Activated naive CD8-positive, alpha-beta T cell treated with anti-CD3 and anti-CD28 coated beads for 36 hours (primary cell): ENCODE measurements around the gene UBA6. TPM values are rescaled to one million over a fixed set of nuclear protein-coding genes. Genes with fewer than 3 reads are reported as not detected.
"Not testable (repeated sequence)": the region's sequence is repeated elsewhere in the genome, so short reads cannot be mapped to it uniquely, and the experiment has no call there.

ENCODE experiments used
- DNase-seq: peaks from one replicate; pipeline ENCODE4 v3.0.0; 2021
- H3K27ac Mint-ChIP-seq: one replicate; pipeline ENCODE4 v1.8.0; 2022; ENCODE audit warnings: mild to moderate bottlenecking, moderate library complexity, mixed read lengths
- H3K27me3 Mint-ChIP-seq: one replicate; pipeline ENCODE4 v1.8.0; 2022; ENCODE audit warnings: mild to moderate bottlenecking, mixed read lengths
- H3K36me3 Mint-ChIP-seq: one replicate; pipeline ENCODE4 v1.8.0; 2021; ENCODE audit warnings: mild to moderate bottlenecking, mixed read lengths
- H3K4me1 Mint-ChIP-seq: one replicate; pipeline ENCODE4 v1.8.0; 2021; ENCODE audit warnings: mixed read lengths
- H3K4me3 Mint-ChIP-seq: one replicate; pipeline ENCODE4 v1.8.0; 2022; ENCODE audit warnings: mild to moderate bottlenecking, moderate library complexity, mixed read lengths
- H3K9me3 Mint-ChIP-seq: one replicate; pipeline ENCODE4 v1.8.0; 2022; ENCODE audit warnings: mixed read lengths
- total RNA-seq, 2 experiments: library from RNA; stranded (reverse); gene quantifications; one replicate each; pipeline ENCODE4 v1.2.3, GENCODE V29; 2021

Gene UBA6
- total RNA-seq, 2 experiments from 2014 or later, result 74.4 to 85.6 TPM

- peaks cover 6% of the 10 kb centered on the region for H3K4me1 Mint-ChIP-seq
- no peaks in the 10 kb centered on the region for H3K27me3 Mint-ChIP-seq
- no peak for DNase-seq
- no peak overlapping the region for H3K27ac Mint-ChIP-seq
- H3K4me3 Mint-ChIP-seq, result no peak overlapping the region
- no peaks in the 10 kb centered on the region for H3K9me3 Mint-ChIP-seq
- peaks cover 27% of the 10 kb centered on the region for H3K36me3 Mint-ChIP-seq
Measured at GRCh38 chr4:67721770-67722597, 21.0 kb upstream of the UBA6 start.

- no peaks in the 10 kb centered on the region for H3K27me3 Mint-ChIP-seq
- no peaks in the 10 kb centered on the region for H3K9me3 Mint-ChIP-seq
- no peak overlapping the region for H3K27ac Mint-ChIP-seq
- peaks cover 31% of the 10 kb centered on the region for H3K36me3 Mint-ChIP-seq
- peaks cover 6% of the 10 kb centered on the region for H3K4me1 Mint-ChIP-seq
- DNase-seq, result no peak
- H3K4me3 Mint-ChIP-seq, result no peak overlapping the region
Measured at GRCh38 chr4:67721315-67721769, 20.4 kb upstream of the UBA6 start.

- Mint-ChIP-seq H3K4me1 (peaks cover 6% of the 10 kb centered on the region), H3K36me3 (peaks cover 40% of the 10 kb centered on the region), H3K9me3 (no peaks in the 10 kb centered on the region), H3K4me3 (no peak overlapping the region), H3K27ac (no peak overlapping the region), H3K27me3 (no peaks in the 10 kb centered on the region)
- DNase-seq, result no peak
Measured at GRCh38 chr4:67719953-67720617, 19.1 kb upstream of the UBA6 start.

GRCh38 chr4:67718848-67719247 lies 17.9 kb upstream of the UBA6 start:
- Mint-ChIP-seq H3K36me3 (peaks cover 44% of the 10 kb centered on the region), H3K27ac (no peak overlapping the region), H3K27me3 (no peaks in the 10 kb centered on the region), H3K9me3 (no peaks in the 10 kb centered on the region), H3K4me1 (peaks cover 15% of the 10 kb centered on the region), H3K4me3 (no peak overlapping the region)
- no peak for DNase-seq

- Mint-ChIP-seq H3K36me3 (peaks cover 43% of the 10 kb centered on the region), H3K4me3 (no peak overlapping the region)
- no peak for DNase-seq
Measured at GRCh38 chr4:67717586-67717985, 16.6 kb upstream of the UBA6 start.

GRCh38 chr4:67714955-67715354 lies 14.0 kb upstream of the UBA6 start:
- H3K27me3 Mint-ChIP-seq, result no peaks in the 10 kb centered on the region
- no peak for DNase-seq
- no peak overlapping the region for H3K27ac Mint-ChIP-seq
- H3K9me3 Mint-ChIP-seq, result no peaks in the 10 kb centered on the region
- H3K4me1 Mint-ChIP-seq, result peaks cover 28% of the 10 kb centered on the region
- H3K4me3 Mint-ChIP-seq, result no peak overlapping the region
- peaks cover 23% of the 10 kb centered on the region for H3K36me3 Mint-ChIP-seq

More at GRCh38 chr4:67717586-67717985, 16.6 kb upstream of the UBA6 start:
- Mint-ChIP-seq H3K4me1 (peaks cover 22% of the 10 kb centered on the region), H3K27ac (no peak overlapping the region), H3K9me3 (no peaks in the 10 kb centered on the region), H3K27me3 (no peaks in the 10 kb centered on the region)

- Mint-ChIP-seq H3K9me3 (no peaks in the 10 kb centered on the region), H3K27me3 (no peaks in the 10 kb centered on the region), H3K4me3 (peak overlapping the region; percentile 22), H3K4me1 (peaks cover 27% of the 10 kb centered on the region), H3K36me3 (peaks cover 26% of the 10 kb centered on the region), H3K27ac (peak overlapping the region; percentile 79)
- peak; percentile 72 for DNase-seq
Measured at GRCh38 chr4:67714248-67714583, 13.3 kb upstream of the UBA6 start.

- H3K9me3 Mint-ChIP-seq, result no peaks in the 10 kb centered on the region
- DNase-seq, result no peak
- H3K36me3 Mint-ChIP-seq, result peaks cover 26% of the 10 kb centered on the region
- H3K27ac Mint-ChIP-seq, result peak overlapping the region; percentile 79
- H3K4me3 Mint-ChIP-seq, result no peak overlapping the region
- no peaks in the 10 kb centered on the region for H3K27me3 Mint-ChIP-seq
- peaks cover 27% of the 10 kb centered on the region for H3K4me1 Mint-ChIP-seq
Measured at GRCh38 chr4:67713529-67714247, 12.7 kb upstream of the UBA6 start.

GRCh38 chr4:67712650-67713528 lies 11.9 kb upstream of the UBA6 start:
- no peaks in the 10 kb centered on the region for H3K9me3 Mint-ChIP-seq
- peak overlapping the region; percentile 79 for H3K27ac Mint-ChIP-seq
- H3K4me1 Mint-ChIP-seq, result peaks cover 34% of the 10 kb centered on the region
- no peak overlapping the region for H3K4me3 Mint-ChIP-seq
- peaks cover 33% of the 10 kb centered on the region for H3K36me3 Mint-ChIP-seq
- H3K27me3 Mint-ChIP-seq, result no peaks in the 10 kb centered on the region
- no peak for DNase-seq

GRCh38 chr4:67712000-67712625 lies 11.2 kb upstream of the UBA6 start:
- H3K27me3 Mint-ChIP-seq, result no peaks in the 10 kb centered on the region
- no peak overlapping the region for H3K4me3 Mint-ChIP-seq
- H3K36me3 Mint-ChIP-seq, result peaks cover 38% of the 10 kb centered on the region
- no peak for DNase-seq
- H3K4me1 Mint-ChIP-seq, result peaks cover 35% of the 10 kb centered on the region
- H3K27ac Mint-ChIP-seq, result peak overlapping the region; percentile 25
- H3K9me3 Mint-ChIP-seq, result no peaks in the 10 kb centered on the region

- Mint-ChIP-seq H3K4me1 (peaks cover 40% of the 10 kb centered on the region), H3K36me3 (peaks cover 54% of the 10 kb centered on the region), H3K9me3 (peaks cover 16% of the 10 kb centered on the region)
- not testable (repeated sequence) for H3K4me3 Mint-ChIP-seq, H3K27me3 Mint-ChIP-seq, DNase-seq, H3K27ac Mint-ChIP-seq
Measured at GRCh38 chr4:67706682-67707081, 5.7 kb upstream of the UBA6 start.

GRCh38 chr4:67704843-67705242 lies 3.9 kb upstream of the UBA6 start:
- H3K9me3 Mint-ChIP-seq, result peaks cover 16% of the 10 kb centered on the region
- H3K36me3 Mint-ChIP-seq, result peaks cover 55% of the 10 kb centered on the region
- no peak overlapping the region for H3K4me3 Mint-ChIP-seq
- H3K27me3 Mint-ChIP-seq, result no peaks in the 10 kb centered on the region
- H3K4me1 Mint-ChIP-seq, result peaks cover 40% of the 10 kb centered on the region
- no peak overlapping the region for H3K27ac Mint-ChIP-seq
- no peak for DNase-seq

- peak overlapping the region; percentile 98 for H3K4me3 Mint-ChIP-seq
- DNase-seq, result no peak
- H3K4me1 Mint-ChIP-seq, result peaks cover 50% of the 10 kb centered on the region
- H3K9me3 Mint-ChIP-seq, result peaks cover 16% of the 10 kb centered on the region
- no peaks in the 10 kb centered on the region for H3K27me3 Mint-ChIP-seq
- peak overlapping the region; percentile 98 for H3K27ac Mint-ChIP-seq
- peaks cover 52% of the 10 kb centered on the region for H3K36me3 Mint-ChIP-seq
Measured at GRCh38 chr4:67702166-67702565, 1.2 kb upstream of the UBA6 start.

- Mint-ChIP-seq H3K9me3 (peaks cover 13% of the 10 kb centered on the region), H3K36me3 (peaks cover 47% of the 10 kb centered on the region), H3K4me1 (peaks cover 48% of the 10 kb centered on the region), H3K27me3 (no peaks in the 10 kb centered on the region), H3K4me3 (peak overlapping the region; percentile 98), H3K27ac (peak overlapping the region; percentile 98)
- no peak for DNase-seq
Measured at GRCh38 chr4:67701517-67701850, 529 bp upstream of the UBA6 start.
